Spleen (tissue), 7 donors: ENCODE data around the gene NAGA.

Experiments used
- POLR2A ChIP-seq, 3 donors: fragments of 450-650 bp; IDR thresholded peaks; one replicate each; pipeline ENCODE4 v1.5.1; 2017; ENCODE audit warnings: antibody characterized with exemption in 3 of 3, mild to moderate bottlenecking in 1 of 3
- TF ChIP-seq, protein P1 (sequence below), 11 experiments: fragments of 200-600 bp in 7 of 11; fragments of 450-650 bp in 4 of 11; sonication (generic) in 4 of 11; IDR thresholded peaks in 8 of 11; conservative IDR thresholded peaks in 3 of 11; 1 replicate in 7 of 11; 2 replicates in 4 of 11; pipeline versions ENCODE4 v1.4.0 to v1.8.0; 2016 to 2021; ENCODE audit warnings: antibody characterized with exemption in 11 of 11, inconsistent platforms in 4 of 11, mild to moderate bottlenecking in 1 of 11
- donor health status: DM: no; HTN: no; CAD: no; lungs with moderate emphysema.
- donor health status: DM: no; HTN: no; CAD: no.
- donor health status: DM: no; HTN: no; CAD: no.

GRCh38 chr22:42060489-42060888, 10.1 kb downstream of the NAGA start:
- TF ChIP-seq POLR2A (IDR thresholded peaks at IDR 0.05): no peak
- TF ChIP-seq, protein P1, sequence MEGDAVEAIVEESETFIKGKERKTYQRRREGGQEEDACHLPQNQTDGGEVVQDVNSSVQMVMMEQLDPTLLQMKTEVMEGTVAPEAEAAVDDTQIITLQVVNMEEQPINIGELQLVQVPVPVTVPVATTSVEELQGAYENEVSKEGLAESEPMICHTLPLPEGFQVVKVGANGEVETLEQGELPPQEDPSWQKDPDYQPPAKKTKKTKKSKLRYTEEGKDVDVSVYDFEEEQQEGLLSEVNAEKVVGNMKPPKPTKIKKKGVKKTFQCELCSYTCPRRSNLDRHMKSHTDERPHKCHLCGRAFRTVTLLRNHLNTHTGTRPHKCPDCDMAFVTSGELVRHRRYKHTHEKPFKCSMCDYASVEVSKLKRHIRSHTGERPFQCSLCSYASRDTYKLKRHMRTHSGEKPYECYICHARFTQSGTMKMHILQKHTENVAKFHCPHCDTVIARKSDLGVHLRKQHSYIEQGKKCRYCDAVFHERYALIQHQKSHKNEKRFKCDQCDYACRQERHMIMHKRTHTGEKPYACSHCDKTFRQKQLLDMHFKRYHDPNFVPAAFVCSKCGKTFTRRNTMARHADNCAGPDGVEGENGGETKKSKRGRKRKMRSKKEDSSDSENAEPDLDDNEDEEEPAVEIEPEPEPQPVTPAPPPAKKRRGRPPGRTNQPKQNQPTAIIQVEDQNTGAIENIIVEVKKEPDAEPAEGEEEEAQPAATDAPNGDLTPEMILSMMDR (IDR thresholded peaks at IDR 0.05 in 8 of 11, conservative IDR thresholded peaks at IDR 0.05 in 3 of 11): no peak
